Subcutaneous abdominal adipose tissue (tissue), 5 donors: ENCODE measurements around the gene STAG1.

Experiments used
- H3K27ac ChIP-seq: one replicate; pipeline ENCODE4 v1.7.0; 2013; ENCODE audit warnings: low read depth, mild to moderate bottlenecking, inconsistent platforms, low read length, moderate library complexity
- H3K27me3 ChIP-seq, 5 donors: one replicate each; pipeline ENCODE4 v1.7.0; 2013; ENCODE audit warnings: low read length in 5 of 5, inconsistent platforms in 1 of 5; ENCODE audit not compliant: control insufficient read depth in 5 of 5, insufficient read depth in 4 of 5
- H3K36me3 ChIP-seq, 5 donors: one replicate each; pipeline ENCODE4 v1.7.0; 2013; ENCODE audit warnings: low read length in 5 of 5; ENCODE audit not compliant: control insufficient read depth in 5 of 5, insufficient read depth in 5 of 5
- H3K4me1 ChIP-seq, 5 donors: one replicate each; pipeline ENCODE4 v1.7.0; 2013; ENCODE audit warnings: low read length in 5 of 5, mild to moderate bottlenecking in 3 of 5, moderate library complexity in 1 of 5; ENCODE audit not compliant: control insufficient read depth in 5 of 5, insufficient read depth in 5 of 5
- H3K4me3 ChIP-seq, 5 donors: one replicate each; pipeline ENCODE4 v1.7.0; 2013; ENCODE audit warnings: low read length in 5 of 5, low read depth in 1 of 5
- H3K9ac ChIP-seq, 5 donors: one replicate each; pipeline ENCODE4 v1.7.0; 2013; ENCODE audit warnings: low read length in 5 of 5, mild to moderate bottlenecking in 4 of 5, moderate library complexity in 3 of 5
- H3K9me3 ChIP-seq, 5 donors: one replicate each; pipeline ENCODE4 v1.7.0; 2013; ENCODE audit warnings: low read length in 5 of 5; ENCODE audit not compliant: control insufficient read depth in 5 of 5
- donor health status: healthy.
- donor health status: healthy.
- donor health status: healthy.
- donor health status: healthy.
- donor health status: healthy.

Gene STAG1

DNA sequence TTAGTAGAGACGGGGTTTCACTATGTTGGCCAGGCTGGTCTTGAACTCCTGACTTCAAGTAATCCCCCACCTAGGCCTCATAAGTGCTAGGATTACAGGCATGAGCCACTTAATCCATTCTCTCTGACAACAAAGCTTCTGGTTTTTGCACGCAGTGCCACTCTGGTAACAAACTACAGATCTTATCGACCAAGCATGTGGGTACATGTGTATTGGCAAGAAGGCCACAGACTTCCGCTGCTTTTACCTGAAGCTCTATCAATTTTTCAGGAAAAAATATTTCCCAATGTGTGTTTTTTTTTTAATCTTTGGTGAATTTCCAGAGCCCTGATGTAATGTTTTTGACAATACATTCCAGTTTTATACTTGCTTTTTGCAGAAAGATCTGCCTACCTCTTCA is 319.5 kb downstream of the STAG1 start:
- peaks cover 5 to 20% (median 10%) of the 10 kb centered on the region in 5 donors for H3K36me3 ChIP-seq
- H3K9ac ChIP-seq: no peak overlapping the region
- H3K9me3 ChIP-seq: no peaks in the 10 kb centered on the region
- no peaks in the 10 kb centered on the region for H3K4me1 ChIP-seq
- H3K27ac ChIP-seq: no peak overlapping the region
- H3K27me3 ChIP-seq: no peaks in the 10 kb centered on the region
- no peak overlapping the region for H3K4me3 ChIP-seq

DNA sequence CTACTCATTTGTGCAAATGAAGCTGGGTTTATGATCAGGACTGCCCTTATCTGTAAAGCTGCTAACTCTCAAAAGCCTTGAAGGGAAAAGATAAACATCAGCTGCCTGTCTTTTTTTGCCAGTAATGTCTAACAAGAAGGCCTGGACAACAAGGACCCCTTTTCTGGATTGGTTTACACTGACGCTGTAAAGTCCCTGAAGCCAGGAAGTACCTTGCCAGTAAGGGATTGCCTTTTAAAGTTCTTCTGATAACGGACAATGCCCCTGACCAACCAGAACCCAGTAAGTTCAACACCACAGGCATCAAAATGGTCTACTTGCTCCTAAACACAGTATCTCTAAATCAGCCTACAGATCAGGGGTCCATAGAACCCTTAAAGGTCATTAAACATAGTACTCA is 324.0 kb downstream of the STAG1 start:
- Histone ChIP-seq H3K9me3 (no peaks in the 10 kb centered on the region), H3K27me3 (no peaks in the 10 kb centered on the region), H3K27ac (no peak overlapping the region), H3K4me3 (no peak overlapping the region), H3K36me3 (peaks cover 9 to 20% (median 10%) of the 10 kb centered on the region in 5 donors), H3K9ac (no peak overlapping the region), H3K4me1 (no peaks in the 10 kb centered on the region)

DNA sequence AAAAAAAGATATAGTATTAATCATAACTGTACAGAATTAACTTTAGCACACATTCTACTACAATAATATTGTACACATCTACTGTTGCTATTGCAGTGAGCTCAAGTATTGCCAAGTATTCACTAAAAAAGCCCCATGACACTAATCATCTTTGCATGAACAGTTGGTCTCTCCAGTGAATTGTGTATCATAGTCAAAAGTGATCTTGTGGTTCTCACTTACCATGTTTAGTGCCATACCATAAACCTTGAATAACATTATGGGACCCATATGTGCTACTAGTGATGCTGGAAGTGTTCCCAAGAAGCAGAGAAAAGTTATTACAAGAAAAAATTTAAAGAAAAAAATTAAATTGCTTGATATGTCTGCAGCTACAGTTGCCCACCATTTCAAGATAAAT is 324.9 kb downstream of the STAG1 start:
- no peaks in the 10 kb centered on the region for H3K4me1 ChIP-seq
- H3K27me3 ChIP-seq: no peaks in the 10 kb centered on the region
- no peaks in the 10 kb centered on the region for H3K9me3 ChIP-seq
- no peak overlapping the region for H3K4me3 ChIP-seq
- peaks cover 7 to 18% (median 14%) of the 10 kb centered on the region in 5 donors for H3K36me3 ChIP-seq
- no peak overlapping the region for H3K27ac ChIP-seq
- no peak overlapping the region for H3K9ac ChIP-seq

DNA sequence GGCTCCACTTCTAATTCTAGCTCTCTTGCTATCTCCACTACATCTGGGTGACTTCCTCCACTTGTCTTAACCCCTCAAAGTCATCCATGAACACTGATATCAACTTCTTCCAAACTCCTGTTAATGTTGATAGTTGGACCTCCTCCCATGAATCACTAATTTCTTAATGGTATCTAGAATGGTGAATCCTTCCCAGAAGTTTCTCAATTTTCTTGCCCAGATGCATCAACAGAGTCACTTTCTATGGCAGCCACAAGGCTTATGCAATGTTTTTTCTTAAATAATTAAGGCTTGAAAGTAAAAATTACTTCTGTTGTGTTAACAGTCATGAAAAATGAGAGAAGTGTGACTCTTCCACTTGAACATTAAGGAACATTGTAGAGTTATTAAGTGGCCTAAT is 337.7 kb downstream of the STAG1 start:
- H3K9ac ChIP-seq: no peak overlapping the region
- no peaks in the 10 kb centered on the region for H3K27me3 ChIP-seq
- no peaks in the 10 kb centered on the region for H3K4me1 ChIP-seq
- H3K36me3 ChIP-seq: peaks cover 0 to 15% (median 11%) of the 10 kb centered on the region in 5 donors
- no peak overlapping the region for H3K27ac ChIP-seq
- no peak overlapping the region for H3K4me3 ChIP-seq
- no peaks in the 10 kb centered on the region for H3K9me3 ChIP-seq

DNA sequence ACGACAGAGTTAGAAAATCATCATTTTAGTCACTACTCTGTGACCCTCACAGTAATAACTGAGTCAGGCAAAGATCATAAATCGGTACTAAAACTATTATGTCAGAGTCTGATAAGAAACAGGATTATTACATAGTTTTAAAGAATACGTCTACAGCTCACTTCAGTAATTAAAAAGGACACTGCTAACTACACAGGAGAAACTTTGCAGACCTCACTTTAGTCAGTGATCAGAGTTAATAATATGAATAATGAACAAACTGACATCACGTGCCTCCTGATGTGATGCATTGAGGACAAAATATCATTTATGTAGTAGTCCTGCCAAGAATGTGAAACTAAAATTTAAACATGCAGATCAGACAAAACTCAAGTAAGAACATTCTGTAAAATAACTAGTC is 339.9 kb downstream of the STAG1 start:
- no peaks in the 10 kb centered on the region for H3K4me1 ChIP-seq
- no peak overlapping the region for H3K4me3 ChIP-seq
- no peak overlapping the region for H3K27ac ChIP-seq
- H3K9me3 ChIP-seq: no peaks in the 10 kb centered on the region
- no peak overlapping the region for H3K9ac ChIP-seq
- peaks cover 5 to 20% (median 9%) of the 10 kb centered on the region in 5 donors for H3K36me3 ChIP-seq
- H3K27me3 ChIP-seq: no peaks in the 10 kb centered on the region

DNA sequence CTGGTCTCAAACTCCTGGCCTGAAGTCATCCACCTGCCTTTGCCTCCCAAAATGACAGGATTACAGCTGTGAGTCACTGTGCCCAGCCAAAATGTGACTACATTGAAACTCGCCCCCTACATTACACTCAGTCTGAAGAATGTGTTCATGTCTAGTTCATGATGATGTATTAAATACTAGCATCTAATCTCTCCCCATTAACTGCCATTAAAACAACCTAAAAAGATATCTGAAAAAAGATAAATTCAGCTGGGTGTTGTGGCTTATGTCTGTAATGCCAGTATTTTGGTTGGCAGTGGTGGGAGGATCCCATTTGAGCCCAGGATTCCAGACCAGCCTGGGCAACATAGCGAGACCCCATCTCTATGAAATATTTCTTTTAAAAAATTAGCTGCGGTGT is 342.6 kb downstream of the STAG1 start:
- Histone ChIP-seq H3K9me3 (no peaks in the 10 kb centered on the region), H3K36me3 (peaks cover 6 to 19% (median 8%) of the 10 kb centered on the region in 5 donors), H3K27ac (no peak overlapping the region), H3K27me3 (no peaks in the 10 kb centered on the region), H3K4me1 (no peaks in the 10 kb centered on the region), H3K4me3 (no peak overlapping the region), H3K9ac (no peak overlapping the region)

DNA sequence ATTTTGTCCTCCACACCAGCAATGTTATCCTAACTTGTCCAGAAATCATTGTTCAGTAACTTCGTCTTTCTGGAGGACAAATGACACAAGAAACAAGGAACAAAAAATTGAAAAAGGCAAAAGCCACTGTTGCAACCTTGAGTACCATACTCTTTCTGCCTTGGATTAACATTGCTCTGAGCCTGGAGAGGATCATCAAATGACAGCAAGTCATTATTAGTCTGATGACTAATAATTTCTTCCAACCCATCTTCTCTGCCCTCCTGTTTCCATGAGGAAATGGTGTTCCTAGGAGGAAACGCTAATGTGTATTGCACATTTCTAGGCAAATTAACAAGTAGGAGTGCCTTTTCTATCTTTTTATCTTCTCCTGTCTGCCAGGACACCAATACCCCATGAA is 348.1 kb downstream of the STAG1 start:
- Histone ChIP-seq H3K9ac (no peak overlapping the region), H3K27me3 (no peaks in the 10 kb centered on the region), H3K27ac (no peak overlapping the region), H3K4me1 (no peaks in the 10 kb centered on the region), H3K4me3 (no peak overlapping the region), H3K9me3 (no peaks in the 10 kb centered on the region), H3K36me3 (peaks cover 3 to 18% (median 5%) of the 10 kb centered on the region in 5 donors)

DNA sequence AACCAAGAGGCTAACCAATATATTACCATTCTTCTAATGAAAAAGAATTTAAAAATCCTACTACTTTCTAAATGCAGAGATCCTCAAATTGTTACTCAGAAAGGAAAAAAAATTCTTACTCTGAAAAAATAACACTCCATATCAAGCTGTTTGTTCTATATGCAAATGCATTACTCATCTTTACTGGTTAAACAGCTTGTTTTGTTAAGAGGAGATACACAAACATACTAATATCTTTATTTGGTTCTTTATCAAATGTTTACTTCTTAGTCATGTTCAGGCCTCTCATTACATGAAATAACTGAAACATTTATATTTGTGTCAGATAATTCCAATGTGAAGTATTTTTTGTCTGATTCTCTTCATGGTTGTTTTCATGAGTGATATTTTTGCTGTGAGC is 355.3 kb downstream of the STAG1 start:
- Histone ChIP-seq H3K36me3 (peaks cover 0 to 6% (median 0%) of the 10 kb centered on the region in 5 donors), H3K4me3 (no peak overlapping the region), H3K9me3 (no peaks in the 10 kb centered on the region), H3K9ac (no peak overlapping the region), H3K27me3 (no peaks in the 10 kb centered on the region), H3K27ac (no peak overlapping the region), H3K4me1 (no peaks in the 10 kb centered on the region)

DNA sequence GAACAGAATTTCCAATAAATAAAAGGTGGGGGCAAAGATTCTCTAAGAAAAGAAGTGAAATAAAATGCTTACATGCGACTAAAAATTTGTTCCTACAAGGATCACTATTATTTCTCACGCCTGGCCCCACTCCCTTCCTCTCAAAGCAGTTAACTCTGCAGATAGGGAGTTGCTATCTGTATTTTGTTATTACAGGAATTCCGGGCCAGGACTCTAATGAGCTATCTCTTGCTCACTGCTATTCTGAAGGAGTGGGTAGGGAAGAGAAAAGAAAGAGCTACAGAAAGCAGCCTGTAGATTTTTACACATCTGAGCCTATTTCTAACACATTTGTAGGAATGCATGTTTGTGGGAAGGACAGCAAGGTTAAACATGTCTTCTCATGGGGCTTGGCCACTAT is 361.6 kb downstream of the STAG1 start:
- no peaks in the 10 kb centered on the region for H3K4me1 ChIP-seq
- H3K27me3 ChIP-seq: no peaks in the 10 kb centered on the region
- no peak overlapping the region for H3K9ac ChIP-seq
- no peaks in the 10 kb centered on the region for H3K9me3 ChIP-seq
- peaks cover 0 to 4% (median 0%) of the 10 kb centered on the region in 5 donors for H3K36me3 ChIP-seq
- no peak overlapping the region for H3K4me3 ChIP-seq
- no peak overlapping the region for H3K27ac ChIP-seq

DNA sequence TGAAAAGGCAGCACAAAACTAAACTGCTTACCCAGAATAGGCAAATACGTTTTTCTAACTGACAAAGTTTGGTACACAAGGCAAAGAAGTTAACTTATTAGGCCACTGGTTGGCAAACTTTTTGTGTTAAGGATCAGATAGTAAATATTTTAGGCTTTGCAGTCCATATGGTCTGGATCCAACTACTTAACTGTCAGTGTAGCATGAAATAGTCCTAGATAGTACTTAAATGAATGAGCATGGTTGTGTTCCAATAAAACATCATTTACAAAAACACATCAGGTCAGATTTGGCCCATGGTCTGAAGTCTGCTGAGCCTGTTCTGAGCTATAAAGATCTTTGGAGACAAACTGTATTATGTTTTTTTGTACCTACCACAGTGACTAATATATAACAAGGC is 365.1 kb downstream of the STAG1 start:
- Histone ChIP-seq H3K27ac (no peak overlapping the region), H3K27me3 (no peaks in the 10 kb centered on the region), H3K9me3 (no peaks in the 10 kb centered on the region), H3K36me3 (peaks cover 0 to 4% (median 0%) of the 10 kb centered on the region in 5 donors), H3K4me1 (no peaks in the 10 kb centered on the region), H3K4me3 (no peak overlapping the region), H3K9ac (no peak overlapping the region)

DNA sequence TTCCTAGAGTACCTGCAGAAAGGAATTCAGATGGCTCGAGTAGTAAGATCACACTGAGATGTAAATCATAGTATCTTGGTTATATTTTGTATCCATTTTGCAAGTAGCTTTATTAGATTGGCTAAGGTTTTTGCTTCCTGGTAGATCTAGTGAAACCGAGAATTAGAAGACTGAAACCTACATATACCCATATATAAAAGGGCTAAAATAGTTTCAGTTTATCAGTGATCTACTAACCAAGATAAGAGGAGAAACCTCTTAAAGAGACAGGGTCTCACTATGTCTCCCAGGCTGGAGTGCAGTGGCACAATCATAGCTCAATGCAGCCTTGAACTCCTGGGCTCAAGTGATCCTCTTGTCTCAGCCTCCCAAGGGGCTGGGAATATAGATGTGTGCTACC is 366.7 kb downstream of the STAG1 start:
- Histone ChIP-seq H3K4me1 (no peaks in the 10 kb centered on the region), H3K27me3 (no peaks in the 10 kb centered on the region), H3K36me3 (peaks cover 0 to 4% (median 0%) of the 10 kb centered on the region in 5 donors), H3K9ac (no peak overlapping the region), H3K27ac (no peak overlapping the region), H3K4me3 (no peak overlapping the region), H3K9me3 (no peaks in the 10 kb centered on the region)
